Lower leg skin (tissue), 3 donors: ENCODE data around the gene RASL12.

Source experiments
- CTCF ChIP-seq, 3 donors: fragments of 450-650 bp; IDR thresholded peaks; one replicate each; pipeline ENCODE4 v1.5.1; 2016; ENCODE audit warnings: antibody characterized with exemption in 3 of 3, mild to moderate bottlenecking in 3 of 3, moderate library complexity in 2 of 3
- POLR2A ChIP-seq, 2 donors: fragments of 450-650 bp; IDR thresholded peaks; one replicate each; pipeline ENCODE4 v1.6.1; 2016 to 2017; ENCODE audit warnings: antibody characterized with exemption in 2 of 2, mild to moderate bottlenecking in 1 of 2, moderate library complexity in 1 of 2

GRCh38 chr15:65087411-65087810 lies 19.6 kb upstream of the RASL12 start:
- no peak for TF ChIP-seq POLR2A (IDR thresholded peaks at IDR 0.05)
- no peak for TF ChIP-seq CTCF (IDR thresholded peaks at IDR 0.05)
